ENCODE measurements around the gene NCCRP1. TPM values are rescaled to one million over a fixed set of nuclear protein-coding genes. Genes with fewer than 3 reads are reported as not detected.

Gene NCCRP1
- total RNA-seq = not detected in 2 replicates

GRCh38 chr19:39196860-39197562 lies at the start of gene NCCRP1:
Gene NCCRP1, plus strand, starts transcription at chr19:39196964. Its CDS starts 19 bp downstream, at chr19:39196983.

GRCh38 chr19:39203372-39204341 lies 6.9 kb downstream of the NCCRP1 start, which contains the start of gene SYCN:
Gene SYCN, minus strand, starts transcription at chr19:39204263. Its CDS starts 9 bp downstream, at chr19:39204254.

GRCh38 chr19:39244410-39245100 lies 47.8 kb downstream of the NCCRP1 start, which contains the start of gene IFNL3:
Gene IFNL3, minus strand, starts transcription at chr19:39245006. Its CDS starts 39 bp downstream, at chr19:39244967.

GRCh38 chr19:39248806-39249205 lies 52.0 kb downstream of the NCCRP1 start, which contains the start of gene IFNL4:
Gene IFNL4, minus strand, starts transcription at chr19:39248856.

Other genes with a start within 250 kb of the NCCRP1 start
- gene FBXO17, start 221.2 kb upstream of the NCCRP1 start, total RNA-seq = 35.4 and 36.2 TPM in 2 replicates
- 1.6 and 7.0 TPM in 2 replicates for gene FBXO27, start 164.4 kb upstream of the NCCRP1 start, total RNA-seq
- gene ACP7, start 112.6 kb upstream of the NCCRP1 start, total RNA-seq = not detected in 2 replicates
- gene PAK4, start 71.2 kb upstream of the NCCRP1 start, total RNA-seq = 6.9 and 12.2 TPM in 2 replicates
- not detected in 2 replicates for gene SYCN, start 7.3 kb downstream of the NCCRP1 start, total RNA-seq
- not detected in 2 replicates for gene IFNL3, start 48.0 kb downstream of the NCCRP1 start, total RNA-seq
- not detected in 2 replicates for gene IFNL4, start 51.9 kb downstream of the NCCRP1 start, total RNA-seq
- not detected in 2 replicates for gene IFNL2, start 71.4 kb downstream of the NCCRP1 start, total RNA-seq
- not detected in 2 replicates for gene IFNL1, start 99.4 kb downstream of the NCCRP1 start, total RNA-seq
- gene LRFN1, start 123.9 kb downstream of the NCCRP1 start, total RNA-seq = 0.62 and 0.78 TPM in 2 replicates
- 1.3 and 1.9 TPM in 2 replicates for gene GMFG, start 139.1 kb downstream of the NCCRP1 start, total RNA-seq
- 60.0 and 68.8 TPM in 2 replicates for gene SAMD4B, start 145.5 kb downstream of the NCCRP1 start, total RNA-seq
- 30.0 and 43.1 TPM in 2 replicates for gene PAF1, start 194.1 kb downstream of the NCCRP1 start, total RNA-seq
- gene MED29, start 194.4 kb downstream of the NCCRP1 start, total RNA-seq = 23.6 and 42.9 TPM in 2 replicates
- gene ZFP36, start 209.9 kb downstream of the NCCRP1 start, total RNA-seq = 61.9 and 72.9 TPM in 2 replicates
- 21.7 and 31.7 TPM in 2 replicates for gene PLEKHG2, start 215.7 kb downstream of the NCCRP1 start, total RNA-seq
- gene RPS16, start 239.0 kb downstream of the NCCRP1 start, total RNA-seq = 979 and 1,035 TPM in 2 replicates
- 75.4 and 89.8 TPM in 2 replicates for gene SUPT5H, start 248.6 kb downstream of the NCCRP1 start, total RNA-seq